Activated CD8-positive, alpha-beta memory T cell treated with anti-CD3 and anti-CD28 coated beads, Interleukin-2, amount 50 U/mL, for 4 hours (primary cell): ENCODE data around the gene USP3.

Experiments used
- DNase-seq: peaks from one replicate; pipeline ENCODE4 v3.0.0-alpha.2; 2020

Gene USP3, protein sequence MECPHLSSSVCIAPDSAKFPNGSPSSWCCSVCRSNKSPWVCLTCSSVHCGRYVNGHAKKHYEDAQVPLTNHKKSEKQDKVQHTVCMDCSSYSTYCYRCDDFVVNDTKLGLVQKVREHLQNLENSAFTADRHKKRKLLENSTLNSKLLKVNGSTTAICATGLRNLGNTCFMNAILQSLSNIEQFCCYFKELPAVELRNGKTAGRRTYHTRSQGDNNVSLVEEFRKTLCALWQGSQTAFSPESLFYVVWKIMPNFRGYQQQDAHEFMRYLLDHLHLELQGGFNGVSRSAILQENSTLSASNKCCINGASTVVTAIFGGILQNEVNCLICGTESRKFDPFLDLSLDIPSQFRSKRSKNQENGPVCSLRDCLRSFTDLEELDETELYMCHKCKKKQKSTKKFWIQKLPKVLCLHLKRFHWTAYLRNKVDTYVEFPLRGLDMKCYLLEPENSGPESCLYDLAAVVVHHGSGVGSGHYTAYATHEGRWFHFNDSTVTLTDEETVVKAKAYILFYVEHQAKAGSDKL

DNA sequence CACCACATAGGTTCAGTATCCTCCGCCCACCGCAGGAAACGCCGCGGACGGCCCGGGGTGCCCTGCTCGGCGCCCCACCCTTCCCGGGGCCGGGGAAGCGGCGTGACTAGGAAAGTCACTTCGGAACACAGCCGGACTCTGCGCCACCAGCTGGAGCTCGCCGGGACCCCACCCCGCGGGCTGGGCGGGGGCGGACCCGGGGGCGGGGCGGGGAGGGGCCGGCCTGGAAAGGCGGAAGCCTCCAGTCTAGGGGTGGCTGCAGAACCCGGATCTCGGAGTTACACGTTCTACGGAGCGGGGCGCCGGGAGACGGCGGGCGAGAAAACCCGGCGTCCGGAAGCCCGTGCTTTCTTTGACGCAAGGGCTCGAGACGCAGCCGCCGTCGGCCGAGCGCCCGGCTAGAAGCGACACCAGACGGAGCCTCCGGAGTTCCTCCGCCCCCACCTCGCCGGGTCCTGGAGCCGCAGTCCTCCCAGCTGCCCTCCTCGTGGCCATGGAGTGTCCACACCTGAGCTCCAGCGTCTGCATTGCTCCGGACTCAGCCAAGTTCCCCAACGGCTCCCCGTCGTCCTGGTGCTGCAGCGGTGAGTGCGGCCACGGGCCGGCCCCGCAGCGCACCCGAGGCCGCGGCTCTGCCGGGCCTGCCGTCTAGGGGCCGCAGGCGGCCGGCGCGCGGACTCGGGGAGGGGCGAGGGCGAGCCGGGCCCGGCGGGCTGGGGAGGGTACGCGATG lies at the start of gene USP3:
TSS of gene USP3 (plus strand) at position 347 of the 732 bp plus-strand sequence. CDS start at position 494, 147 bp downstream.
- DNase-seq = peak; percentile 92

DNA sequence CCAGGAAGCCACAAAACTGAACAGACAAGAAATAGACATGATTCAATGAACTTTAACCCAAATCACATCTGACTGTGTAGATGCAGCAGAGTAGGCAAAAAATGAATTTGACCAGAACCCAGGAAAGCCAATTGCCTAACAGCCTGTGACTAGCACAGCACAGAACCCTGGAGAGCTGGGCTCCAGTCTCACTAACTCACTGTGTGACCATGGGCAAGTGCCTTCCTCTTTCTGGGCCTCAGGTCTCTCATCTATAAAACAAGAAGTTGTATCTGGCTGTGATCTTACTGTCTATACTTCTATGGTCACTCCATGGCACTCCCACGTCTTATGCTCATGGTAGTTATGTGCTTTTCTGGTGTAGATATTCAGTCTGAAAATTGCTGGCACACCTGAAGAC lies 48.1 kb upstream of the USP3 start:
- no peak for DNase-seq

DNA sequence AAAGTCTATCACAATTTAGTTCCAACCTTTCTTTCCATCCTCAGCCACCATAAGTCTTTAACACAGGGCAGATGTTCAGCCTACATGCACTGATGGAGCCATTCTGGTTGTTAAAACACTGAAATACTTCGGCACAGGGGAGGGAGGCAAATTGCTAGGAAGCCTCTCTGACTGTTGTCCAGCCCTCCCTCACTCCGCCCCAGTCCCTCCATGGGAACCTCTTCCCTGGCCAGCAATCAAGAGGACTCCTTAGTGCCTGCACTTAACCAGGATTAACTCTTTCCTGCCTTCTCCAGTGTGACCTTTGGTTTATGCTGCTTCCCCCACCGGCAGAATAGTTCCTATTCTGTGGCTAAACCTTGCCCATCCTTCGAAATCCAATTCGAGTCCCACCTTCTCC lies 47.0 kb upstream of the USP3 start:
- DNase-seq = no peak

DNA sequence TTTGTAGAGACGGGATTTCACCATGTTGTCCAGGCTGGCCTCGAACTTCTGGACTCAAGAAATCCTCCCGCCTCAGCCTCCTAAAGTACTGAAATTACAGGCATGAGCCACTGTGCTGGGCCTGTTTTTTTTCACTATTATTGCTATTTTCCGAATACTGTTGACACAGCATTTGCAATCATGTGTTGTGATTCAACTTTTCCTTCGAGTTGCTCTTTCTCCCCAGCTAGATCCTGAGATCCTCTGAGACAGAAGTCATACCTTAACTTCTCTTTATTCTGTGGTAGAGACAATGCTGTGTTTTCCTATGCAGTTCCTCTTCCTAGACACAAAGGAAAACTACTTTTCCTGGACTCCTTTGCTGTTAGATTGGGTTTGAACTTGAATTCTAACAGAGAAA lies 46.4 kb upstream of the USP3 start:
- no peak for DNase-seq

DNA sequence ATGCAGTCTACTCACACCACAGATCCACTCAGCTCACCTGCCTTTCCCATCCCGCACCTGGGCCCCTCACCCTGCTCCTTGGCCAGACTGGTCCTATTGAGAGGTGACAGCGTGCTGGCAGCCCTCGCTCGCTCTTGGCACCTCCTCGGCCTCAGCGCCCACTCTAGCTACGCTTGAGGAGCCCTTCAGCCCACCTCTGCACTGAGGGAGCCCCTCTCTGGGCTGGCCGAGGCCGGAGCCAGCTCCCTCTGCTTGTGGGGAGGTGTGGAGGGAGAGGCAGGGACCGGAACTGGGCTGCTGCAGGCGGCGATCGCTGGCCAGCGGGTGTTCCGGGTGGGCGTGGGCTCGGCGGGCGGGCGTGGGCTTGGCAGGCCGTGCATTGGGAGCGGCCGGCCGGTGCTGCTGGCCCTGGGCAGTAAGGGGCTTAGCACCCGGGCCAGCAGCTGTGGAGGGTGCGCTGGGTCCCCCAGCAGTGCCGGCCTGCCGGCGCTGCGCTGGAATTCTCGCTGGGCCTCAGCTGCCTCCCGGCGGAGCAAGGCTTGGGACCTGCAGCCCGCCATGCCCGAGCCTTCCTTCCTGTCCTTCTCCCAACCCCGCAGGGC lies 45.5 kb upstream of the USP3 start:
- DNase-seq = no peak

DNA sequence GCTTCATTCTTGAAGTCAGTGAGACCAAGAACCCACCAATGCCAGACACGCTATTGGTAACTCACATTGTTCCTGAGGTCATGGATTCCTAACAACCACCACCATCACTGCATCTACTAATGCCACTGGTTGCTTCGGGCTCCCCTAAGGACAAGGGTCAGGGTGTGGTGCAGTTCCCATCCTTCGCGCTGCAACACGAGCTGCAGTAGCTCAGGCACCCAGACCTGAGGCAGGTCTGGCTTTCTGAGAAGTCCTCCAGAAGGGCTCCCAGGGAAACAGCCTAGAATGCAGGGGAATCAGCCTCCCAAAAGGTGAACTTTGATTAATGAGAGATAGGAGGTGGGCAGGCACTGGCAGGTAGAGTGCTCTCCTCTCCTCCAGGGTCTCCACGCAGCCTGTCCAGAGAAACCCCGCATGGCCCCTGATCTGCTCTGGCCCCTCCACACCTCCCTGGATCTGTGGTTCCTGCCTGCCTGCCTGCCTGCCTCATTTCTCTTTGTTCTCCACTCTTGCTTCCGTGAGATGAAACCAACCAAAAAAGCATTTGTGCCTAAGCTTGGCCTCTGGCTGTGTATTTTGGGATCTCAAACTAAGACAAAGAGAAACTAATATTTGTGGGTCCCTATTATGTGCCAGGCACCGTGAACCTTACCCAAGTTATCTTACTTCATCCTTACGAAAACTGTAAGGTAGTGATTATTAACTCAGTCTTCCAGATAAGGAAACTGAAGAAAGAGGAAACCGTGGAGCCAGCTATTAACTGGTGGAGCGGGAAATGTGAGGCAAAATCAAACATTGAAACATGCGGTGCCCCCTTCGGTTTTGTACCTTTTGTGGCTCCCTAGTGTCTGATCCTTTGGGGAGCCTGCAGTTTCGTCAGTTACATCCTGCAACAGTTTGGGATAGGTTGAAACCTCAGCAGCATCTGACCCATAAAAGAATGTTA lies 43.9 kb upstream of the USP3 start:
- no peak for DNase-seq

DNA sequence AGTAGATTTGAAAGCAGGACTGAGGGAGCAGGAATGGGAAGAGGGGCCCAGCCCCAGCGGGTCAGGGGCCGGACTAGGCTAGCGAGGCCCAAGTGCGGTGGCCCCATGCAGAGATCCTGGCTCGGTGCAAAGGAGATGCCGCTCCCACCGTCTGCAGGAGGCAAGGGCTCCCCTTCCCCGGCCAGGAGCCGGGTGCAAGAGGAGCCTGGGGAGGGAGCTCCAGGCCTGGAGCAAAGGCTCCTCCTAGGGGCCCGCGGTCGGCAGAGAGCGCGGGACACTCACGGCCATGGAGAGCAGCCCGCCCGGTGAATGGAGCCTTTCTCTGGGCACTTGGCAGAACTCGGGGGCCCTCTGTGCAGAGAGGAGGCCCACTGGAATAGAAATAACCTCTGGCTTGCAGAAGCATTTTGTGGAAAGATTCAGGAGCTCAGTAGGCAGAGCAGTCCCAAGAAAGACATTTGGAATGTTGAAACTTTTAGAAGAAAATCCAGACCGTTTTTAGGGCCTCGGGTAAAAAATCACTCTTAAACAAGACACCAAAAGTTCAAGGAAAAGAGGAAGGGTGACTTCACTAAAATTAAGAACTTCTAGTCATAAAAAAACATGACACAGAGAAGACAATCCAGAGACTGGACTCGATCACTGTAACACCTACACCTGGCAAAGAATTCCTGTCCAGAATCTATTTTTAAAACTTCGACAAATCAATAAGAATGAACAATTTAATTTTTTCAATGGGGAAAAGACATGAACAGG lies 43.0 kb upstream of the USP3 start:
- DNase-seq = no peak

DNA sequence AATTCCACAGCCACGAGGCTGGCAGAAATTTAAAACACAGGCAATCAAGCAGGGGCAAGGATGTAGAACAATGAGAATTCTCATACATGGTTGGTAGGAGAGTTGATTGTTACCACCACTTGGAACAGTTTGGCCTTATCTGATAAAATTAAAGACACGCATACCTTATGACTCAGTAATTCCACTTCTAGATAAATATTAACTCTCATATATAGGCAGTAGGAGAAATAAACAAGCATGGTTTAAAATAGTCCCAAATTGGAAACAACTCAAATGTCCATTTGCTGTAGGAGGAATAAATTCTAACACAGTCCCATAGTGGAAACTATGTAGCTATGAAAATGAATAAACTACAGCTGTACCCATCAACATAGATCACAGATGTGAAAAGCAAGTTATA lies 42.3 kb upstream of the USP3 start:
- no peak for DNase-seq

DNA sequence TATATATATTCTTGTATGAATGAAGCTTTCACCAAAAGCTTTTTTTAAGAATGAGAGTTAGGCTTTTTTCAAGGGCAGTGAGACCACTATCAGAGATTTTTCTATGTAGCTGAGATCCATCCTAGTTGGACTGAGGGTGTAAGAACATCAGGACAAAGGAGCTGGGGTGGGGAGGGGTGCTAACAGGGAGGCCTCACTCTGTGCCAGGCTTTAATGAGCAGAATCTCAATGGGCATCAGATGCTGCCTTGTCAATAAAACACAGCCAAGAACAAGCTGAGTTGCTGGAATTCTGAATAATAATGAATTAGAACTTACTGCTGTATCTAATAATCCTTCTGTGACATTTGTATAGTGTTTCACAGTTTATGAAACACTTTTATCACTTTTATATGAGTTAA lies 41.4 kb upstream of the USP3 start:
- no peak for DNase-seq

DNA sequence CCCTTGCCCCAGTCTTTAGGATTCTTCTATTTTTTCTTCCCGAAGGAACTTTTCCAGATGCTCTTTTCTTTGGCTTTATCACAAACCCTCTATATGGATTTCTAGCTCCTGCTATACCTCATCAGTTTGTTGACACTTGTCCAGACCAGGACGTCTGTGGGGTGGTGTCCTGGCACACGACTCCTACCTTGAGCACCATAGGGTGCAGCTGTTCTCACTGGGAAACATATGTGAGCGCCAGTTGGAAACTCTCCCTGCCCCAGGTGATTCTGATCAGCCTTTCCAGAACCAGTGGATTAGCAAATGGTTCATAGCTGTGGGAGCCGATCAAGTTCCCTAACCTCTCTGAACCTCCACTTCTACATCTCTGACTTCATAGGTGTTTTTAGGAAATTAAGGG lies 40.6 kb upstream of the USP3 start:
- no peak for DNase-seq

DNA sequence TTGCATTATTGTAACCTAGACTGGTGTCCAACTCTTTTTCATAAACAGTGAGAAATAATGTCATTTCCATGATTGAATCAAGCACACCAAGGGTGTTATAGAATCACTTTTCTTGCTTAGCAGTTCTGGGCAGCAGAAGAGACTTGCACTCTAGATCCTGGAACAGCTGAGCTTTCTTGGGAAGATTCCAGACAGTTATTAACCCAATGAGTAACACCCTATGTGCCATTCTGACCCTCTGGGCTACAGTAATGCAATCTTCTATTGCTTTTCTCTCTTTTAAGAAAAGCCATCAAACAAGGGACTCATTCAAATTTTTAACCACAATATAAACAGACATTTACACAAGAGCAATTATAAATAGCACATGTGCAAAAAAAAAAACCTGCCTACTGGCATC lies 39.3 kb upstream of the USP3 start:
- no peak for DNase-seq

DNA sequence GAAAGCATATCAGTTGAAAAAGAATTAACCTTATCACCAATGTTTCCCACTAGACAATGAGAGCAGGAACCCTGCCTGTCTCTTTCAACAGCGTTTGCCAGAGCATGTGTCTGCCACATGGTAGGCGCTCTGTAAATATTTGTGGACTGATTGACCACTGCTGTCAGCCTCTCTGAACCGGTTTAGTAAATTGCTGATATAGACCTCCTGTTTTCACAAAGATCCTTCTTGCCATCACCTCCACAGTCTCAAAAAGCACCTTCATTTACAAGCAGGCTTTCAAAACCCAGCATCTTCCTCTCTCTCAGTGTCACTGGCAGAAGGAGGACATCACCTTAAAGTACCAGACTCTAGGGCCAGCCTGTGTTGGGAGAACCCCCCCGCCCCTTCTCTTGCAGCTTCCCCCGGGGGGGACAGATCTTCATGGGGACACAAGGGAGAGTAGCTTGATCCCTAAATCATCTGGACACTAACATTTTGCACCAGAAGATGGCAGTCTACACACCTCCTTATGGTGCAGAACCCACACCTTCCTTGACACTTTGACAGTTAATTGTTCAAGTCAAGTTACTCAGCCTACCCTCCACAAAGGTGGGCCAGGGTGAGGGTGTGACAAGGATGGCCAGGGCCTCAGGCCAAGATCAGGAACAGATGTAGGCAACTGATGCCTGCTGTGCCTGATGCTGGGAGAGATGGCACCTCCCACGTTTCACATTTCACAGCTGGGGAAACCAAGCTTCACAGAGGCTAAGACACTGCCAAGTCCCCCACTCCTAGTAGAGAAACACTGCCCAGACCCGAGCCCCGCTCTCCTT lies 37.8 kb upstream of the USP3 start:
- peak; percentile 42 for DNase-seq

DNA sequence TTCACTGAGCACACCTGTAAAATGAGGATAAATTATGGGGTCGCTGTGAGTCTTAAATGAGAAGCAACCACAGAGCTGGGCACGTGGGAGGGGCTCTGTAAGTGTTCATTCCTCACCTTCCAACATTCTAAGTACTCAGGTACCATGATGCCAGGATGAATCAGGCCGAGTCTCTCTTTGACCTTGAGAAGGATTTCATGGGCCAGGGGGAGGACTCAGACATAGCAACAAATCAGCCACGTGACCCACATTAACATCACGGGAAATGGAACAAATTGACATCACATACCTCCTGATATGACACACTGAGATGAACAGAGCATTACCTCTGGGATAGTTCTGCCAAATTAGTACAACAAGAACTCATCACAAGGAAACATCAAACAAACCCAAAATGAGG lies 35.2 kb upstream of the USP3 start:
- peak; percentile 24 for DNase-seq

DNA sequence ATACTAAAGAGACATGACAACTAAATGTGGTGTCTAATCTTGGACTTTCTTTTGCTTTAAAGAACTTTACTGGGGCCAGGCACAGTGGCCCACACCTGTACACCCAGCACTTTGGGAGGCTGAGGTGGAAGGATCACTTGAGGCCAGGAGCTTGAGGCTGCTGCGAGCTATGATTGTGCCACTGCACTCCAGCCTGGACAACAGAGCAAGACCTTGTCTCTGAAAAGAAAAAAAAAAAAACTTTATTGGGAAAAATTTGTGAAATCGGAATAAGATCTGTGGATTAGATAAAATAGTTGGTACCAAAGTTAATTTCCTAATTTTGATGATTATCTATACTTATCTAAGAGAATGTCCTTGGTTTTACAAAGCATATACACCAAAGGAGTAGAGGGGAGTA lies 34.4 kb upstream of the USP3 start:
- DNase-seq = no peak

DNA sequence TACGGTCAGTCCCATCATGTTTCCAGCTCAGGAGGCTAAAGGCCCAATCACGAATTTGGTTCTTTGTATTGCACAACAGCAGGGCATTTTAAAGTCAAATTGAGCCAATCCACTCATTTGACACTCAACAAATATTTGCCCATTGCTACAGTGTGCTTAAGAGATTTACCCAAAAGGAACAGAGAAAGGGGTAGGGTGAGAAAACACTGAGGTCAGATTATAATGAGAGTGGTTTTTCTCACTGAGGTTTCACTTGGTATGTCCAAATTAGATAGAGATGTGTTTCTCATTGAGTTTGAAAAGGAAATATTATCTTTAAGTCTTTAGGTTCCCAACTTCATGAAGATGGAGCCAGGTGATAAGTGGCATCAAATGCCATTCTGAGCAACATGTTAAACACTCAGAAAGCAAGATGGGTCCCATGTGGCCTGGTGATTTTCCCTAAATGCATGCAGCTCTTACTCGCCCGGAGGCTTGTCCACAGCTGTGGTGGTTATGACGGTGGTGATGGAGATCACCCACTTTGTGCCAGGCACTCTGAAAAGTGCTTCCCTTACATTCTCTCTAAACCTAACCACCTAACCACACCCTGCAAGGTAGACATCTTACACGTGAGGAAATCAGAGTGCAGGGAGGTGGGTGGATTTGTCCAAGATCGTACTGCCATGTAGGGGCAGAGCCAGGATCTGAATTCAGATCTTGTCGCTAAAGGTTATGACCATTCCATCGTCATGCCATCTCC lies 31.2 kb upstream of the USP3 start:
- DNase-seq = no peak

DNA sequence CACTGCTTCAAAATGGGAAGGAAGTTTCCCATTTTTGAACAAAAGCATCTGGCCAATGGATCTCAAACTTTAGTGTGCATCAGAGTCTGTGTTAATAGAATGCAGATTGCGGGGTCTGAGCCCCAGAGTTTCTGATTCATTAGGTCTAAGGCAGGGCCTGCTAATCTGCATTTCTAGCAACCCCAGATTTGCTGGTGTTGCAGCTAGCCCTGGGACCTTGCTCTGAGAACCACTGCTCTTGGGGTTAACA lies 30.7 kb upstream of the USP3 start:
- no peak for DNase-seq

DNA sequence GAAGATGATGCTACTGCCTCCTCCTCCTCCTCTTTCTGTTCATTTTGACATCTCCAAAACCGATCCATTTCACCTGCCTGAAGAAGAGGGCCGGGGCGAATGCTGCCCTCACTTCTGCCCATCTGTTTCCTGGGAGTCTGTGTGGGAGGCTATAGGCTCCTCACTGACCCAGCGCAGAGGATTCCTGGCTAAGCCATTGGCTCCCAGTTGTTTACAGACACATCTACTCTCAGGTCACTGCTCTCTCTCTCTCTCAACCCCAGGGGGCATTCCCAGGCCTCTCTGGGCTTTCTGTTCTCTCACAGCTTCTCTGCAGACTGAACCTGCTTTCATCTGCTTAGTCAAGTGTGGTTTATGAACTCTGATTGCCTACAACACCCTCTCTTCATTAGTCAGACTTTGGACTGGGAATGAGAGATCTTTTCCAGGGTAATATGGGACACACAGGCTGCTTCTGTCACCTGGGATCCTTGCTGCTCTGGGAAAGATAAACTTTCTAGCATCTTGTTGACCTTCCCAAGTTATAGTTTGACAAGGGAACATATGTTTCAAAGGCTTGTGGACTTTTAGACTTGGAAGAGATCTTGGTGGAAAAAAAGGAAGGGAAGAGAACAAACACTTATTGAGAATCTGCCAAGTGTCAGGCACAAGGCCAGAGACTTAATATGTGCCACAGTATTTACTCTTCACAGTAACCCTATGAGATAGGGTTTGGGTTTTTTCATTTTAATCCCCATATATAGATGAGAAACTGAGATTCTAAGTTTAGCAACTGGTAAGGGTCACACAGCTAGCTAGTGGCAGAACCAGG lies 30.2 kb upstream of the USP3 start:
- peak; percentile 54 for DNase-seq

DNA sequence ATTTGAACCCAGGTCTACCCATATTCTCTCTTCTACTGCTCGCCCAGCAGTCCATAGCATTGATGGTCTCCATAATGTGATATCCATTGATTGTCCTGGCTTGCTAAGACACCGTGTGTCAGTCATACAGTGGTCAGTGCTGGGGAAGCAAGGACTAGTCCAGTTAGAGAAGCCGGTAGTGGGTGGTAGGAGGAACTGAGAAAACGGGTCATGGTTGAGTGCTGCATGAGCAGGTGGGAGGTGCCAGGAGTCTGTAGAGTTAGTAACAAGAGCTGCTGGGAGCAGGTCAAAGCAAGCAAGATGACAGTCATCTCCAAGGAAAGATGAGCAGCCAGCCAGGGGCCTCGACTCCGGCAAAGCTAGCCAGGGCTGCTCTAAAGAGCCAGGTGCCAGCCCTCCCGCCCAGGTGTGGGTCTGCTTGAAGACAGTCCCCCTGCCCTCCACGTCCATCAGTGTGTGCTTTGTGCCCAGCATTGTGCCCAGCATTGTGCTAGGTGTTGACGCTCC lies 29.5 kb upstream of the USP3 start:
- no peak for DNase-seq

DNA sequence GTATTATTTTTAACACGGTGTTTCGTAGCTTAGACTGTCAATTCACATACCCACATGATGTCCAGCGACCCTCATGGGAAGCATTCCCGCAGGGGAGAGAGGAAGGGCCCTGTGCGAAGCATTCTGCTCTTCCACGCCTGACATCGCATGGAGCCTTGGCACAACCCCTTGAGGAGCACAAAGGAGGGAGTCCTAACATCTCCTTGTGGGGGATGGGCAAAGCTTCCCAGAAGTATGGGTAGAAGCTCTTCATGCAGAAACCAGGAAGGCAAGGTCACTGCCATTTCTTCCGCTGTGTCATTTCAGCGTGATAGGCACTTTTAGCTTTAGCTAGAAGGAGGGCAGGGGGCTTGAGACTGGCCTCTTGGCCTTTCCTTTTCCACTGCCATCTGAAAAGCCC lies 28.7 kb upstream of the USP3 start:
- no peak for DNase-seq
